ENCODE measurements around the gene OR5I1.

- TF ChIP-seq POLR2A (IDR thresholded peaks at IDR 0.05) (no peak), CTCF (IDR thresholded peaks at IDR 0.05) (no peak), POLR2AphosphoS5 (IDR thresholded peaks at IDR 0.05) (no peak)
Observed at GRCh38 chr11:55936300-55936699, at the start of gene OR5I1.

Data from transverse colon (tissue), 4 donors.